HG03159 (cell line): Measurements from ENCODE around the gene ST6GALNAC3.
"Not testable (repeated sequence)": the region's sequence is repeated elsewhere in the genome, so short reads cannot be mapped to it uniquely, and the experiment has no call there.

ENCODE experiments used
- ATAC-seq: cut with Tn5 transposase; IDR thresholded peaks from one replicate; pipeline ENCODE4 v1.9.1; 2021; ENCODE audit warnings: mild to moderate bottlenecking, moderate library complexity; ENCODE audit not compliant: unreplicated experiment

ST6GALNAC3 gene

GRCh38 chr1:76105372-76105771 is 30.8 kb downstream of the ST6GALNAC3 start:
- ATAC-seq, result no peak

DNA sequence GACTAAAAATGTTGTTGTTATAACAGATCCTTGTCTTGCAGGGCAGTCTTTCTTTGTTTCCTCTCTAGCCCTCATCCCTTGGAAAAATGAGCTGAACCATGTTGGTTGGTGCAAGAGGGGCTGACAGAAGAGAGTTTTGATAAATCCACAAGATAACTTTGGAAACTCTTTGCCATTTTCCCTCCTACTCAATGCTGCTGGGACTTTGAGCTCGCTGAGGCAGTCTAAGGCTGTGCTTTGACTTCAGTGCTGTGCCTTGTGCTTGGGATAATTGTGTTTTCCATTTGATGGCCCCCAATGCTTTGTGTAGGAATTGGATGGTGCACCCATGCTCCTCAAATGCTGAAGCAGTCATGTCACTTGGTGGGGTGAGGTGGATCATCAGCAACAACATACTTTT is 31.7 kb downstream of the ST6GALNAC3 start:
- ATAC-seq, result no peak

DNA sequence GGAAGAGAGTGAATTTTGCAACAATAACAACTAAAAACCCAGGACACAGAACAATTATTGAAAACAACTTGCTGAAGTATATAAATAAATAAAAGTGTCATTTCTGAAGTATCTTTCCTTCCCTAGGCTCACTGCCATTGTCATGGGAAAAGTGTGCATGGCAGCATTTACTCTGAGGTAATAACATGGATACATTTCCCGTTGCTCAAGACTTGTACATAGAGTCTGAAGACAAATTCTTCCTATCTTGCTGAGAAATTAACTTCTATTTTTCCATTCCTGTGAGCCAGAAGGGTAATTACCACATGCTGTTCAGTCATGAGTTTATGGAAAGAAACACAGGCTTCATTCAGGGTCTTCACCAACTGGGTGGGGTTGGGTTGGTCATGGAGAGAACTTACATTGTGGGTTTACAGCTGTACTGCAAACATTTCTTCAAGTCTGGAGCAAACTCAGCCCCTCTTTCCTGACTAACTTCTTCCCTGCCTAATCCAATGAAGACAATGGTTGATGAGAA is 32.2 kb downstream of the ST6GALNAC3 start:
- no peak for ATAC-seq

GRCh38 chr1:76109404-76109803 is 34.9 kb downstream of the ST6GALNAC3 start:
- no peak for ATAC-seq

GRCh38 chr1:76109901-76110560 is 35.5 kb downstream of the ST6GALNAC3 start:
- ATAC-seq, result no peak

GRCh38 chr1:76110666-76111065 is 36.1 kb downstream of the ST6GALNAC3 start:
- ATAC-seq, result no peak

DNA sequence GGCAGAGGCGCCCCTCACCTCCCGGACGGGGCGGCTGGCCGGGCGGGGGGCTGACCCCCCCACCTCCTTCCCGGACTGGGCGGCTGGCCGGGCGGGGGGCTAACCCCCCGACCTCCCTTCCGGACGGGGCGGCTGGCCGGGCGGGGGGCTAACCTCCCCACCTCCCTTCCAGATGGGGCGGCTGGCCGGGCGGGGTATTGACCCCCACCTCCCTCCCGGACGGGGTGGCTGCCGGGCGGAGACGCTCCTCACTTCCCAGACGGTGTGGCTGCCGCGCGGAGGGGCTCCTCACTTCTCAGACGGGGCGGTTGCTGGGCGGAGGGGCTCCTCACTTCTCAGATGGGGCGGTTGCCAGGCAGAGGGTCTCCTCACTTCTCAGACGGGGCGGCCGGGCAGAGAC is 37.8 kb downstream of the ST6GALNAC3 start:
- ATAC-seq, result not testable (repeated sequence)

DNA sequence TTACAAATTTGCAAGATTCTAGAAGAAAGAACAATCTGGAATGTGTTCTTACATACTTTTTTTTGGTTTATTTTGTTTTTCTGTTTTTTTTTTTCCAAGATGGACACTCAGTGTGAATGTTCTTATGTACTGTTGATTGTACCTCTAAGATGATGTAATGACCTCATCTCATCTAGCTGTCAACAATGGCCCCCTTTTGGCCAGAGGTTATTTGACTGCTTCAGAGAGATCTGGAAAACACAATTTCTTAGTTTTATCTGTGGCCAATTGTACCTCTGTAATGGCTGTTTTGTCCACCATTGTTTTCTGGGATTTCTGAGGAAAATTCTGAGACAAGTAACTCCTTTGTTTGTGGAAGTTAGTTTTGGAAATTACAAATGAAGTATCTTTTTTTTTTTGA is 38.9 kb downstream of the ST6GALNAC3 start:
- no peak for ATAC-seq

DNA sequence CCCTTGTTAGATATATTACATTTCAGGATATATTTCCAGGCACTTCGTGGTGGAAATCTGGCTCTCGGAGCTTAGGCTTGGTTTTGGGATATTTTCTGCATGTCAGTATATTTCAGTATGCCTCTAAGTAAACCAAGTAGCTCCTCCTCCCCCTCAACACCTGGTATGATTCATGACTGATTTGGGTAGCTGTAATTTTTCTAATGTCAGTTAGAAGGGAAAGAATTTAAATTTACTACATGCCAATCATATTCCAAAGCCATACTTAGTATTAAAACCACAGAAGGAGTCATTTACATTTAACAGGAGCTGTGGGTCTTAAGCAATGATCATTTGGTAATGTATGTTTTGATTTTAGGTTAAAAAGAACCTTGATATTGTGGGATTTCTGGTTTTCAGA is 40.6 kb downstream of the ST6GALNAC3 start:
- no peak for ATAC-seq

GRCh38 chr1:76121850-76122249 is 47.3 kb downstream of the ST6GALNAC3 start:
- ATAC-seq, result no peak

GRCh38 chr1:76122271-76122670 is 47.7 kb downstream of the ST6GALNAC3 start:
- no peak for ATAC-seq

DNA sequence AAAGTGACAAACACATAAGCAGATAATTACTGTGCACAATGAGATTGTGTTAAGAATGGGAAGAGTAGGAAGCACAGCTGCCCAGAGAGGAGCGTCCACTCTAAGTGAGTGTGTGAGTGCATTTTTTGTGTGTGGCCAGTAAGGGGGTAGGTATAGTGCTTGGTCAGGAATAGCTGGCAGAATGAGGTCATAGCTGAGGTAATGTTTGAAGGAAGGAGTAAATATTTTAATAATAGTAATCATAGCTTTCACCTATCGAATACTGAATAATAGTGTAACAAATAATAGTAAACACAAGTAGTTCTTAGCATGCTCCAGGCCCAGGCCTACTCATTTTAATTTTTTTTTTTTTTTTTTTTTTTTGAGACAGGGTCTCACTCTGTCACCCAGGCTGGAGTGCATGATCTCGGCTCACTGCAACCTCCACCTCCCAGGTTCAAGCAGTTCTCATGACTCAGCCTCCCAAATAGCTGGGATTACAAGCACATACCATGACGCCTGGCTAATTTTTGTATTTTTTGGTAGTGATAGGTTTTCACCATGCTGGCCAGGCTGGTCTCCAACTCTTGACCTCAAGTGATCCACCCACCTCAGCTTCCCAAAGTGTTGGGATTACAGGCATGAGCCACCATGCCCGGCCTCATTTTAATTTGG is 49.0 kb downstream of the ST6GALNAC3 start:
- ATAC-seq, result not testable (repeated sequence)

DNA sequence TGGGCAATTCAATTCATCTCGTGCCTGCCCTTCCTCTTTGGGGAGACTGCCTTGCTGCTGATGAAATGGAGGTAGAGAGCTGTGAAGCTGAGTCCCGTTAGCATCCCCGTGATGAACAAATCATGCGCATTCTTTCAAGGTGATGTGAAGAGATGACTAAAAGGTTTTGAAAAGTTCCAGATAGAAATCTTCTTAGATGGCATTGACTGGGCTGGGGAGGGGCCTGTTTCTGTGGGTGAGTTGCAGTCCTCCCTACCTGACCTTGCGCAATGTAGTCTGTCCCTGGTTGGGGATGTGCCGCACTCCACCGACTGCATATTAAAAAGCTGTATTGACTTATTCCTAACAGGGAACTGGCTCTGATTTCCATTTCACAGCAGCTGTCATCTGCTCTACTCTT is 49.6 kb downstream of the ST6GALNAC3 start:
- ATAC-seq, result no peak

DNA sequence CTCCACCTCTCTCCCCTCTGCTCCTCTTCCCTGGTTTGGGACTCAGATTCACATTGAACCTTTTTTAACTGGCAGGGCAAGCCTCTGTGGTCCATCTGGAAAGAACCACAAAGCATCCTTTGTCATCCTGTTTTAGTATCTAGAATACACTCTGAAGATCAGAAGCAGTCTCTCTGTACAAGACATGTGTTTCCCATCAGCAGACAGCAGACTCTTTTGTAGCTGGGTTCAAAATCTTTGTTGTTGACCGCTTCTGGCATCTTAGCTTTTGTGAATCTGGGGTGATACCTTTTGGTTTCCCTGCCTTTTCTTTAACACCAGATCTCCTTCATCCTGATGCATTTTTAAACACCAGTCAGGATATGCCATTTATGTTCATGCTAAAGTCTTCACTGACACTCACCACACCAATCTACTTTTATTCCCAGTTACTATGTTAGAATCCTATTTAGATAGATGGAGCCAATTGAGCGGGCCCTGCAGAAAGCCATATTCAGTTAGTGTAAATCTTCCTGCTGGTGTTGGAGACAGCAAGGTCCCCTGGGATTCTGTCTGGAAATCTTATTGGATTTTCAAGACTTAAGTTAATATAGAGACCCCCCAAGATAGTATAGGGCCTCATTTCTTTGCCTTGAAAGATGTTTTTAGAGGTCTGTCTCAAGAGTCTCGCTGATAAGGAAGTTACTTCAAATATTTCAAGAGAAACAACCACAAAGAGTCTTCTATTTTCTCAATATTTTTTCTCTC is 51.1 kb downstream of the ST6GALNAC3 start:
- no peak for ATAC-seq

- ATAC-seq, result no peak
Measured at GRCh38 chr1:76128096-76128495, 53.5 kb downstream of the ST6GALNAC3 start.

- no peak for ATAC-seq
Measured at GRCh38 chr1:76129731-76130130, 55.2 kb downstream of the ST6GALNAC3 start.

DNA sequence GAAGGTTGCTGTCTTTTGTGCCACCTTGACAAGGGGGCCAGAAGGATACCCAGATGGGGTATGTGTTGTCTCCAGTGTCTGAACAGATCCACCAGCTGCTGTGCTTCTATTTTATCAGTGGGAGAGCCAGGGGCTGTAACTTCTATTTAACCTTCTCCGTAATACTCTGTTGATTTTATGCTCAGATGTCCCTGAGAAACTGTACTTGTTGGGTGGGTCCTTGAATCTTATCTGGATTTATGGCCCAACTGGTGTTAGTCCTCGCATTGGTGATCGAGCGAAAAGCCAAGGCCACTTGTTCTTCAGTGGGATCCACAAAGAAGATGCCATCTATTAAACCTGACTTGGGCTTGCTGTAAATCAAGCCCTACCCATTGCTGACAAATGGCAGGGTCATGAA is 56.4 kb downstream of the ST6GALNAC3 start:
- ATAC-seq, result no peak

GRCh38 chr1:76133977-76134376 is 59.4 kb downstream of the ST6GALNAC3 start:
- ATAC-seq, result no peak

- ATAC-seq, result no peak
Measured at GRCh38 chr1:76135835-76136234, 61.3 kb downstream of the ST6GALNAC3 start.

DNA sequence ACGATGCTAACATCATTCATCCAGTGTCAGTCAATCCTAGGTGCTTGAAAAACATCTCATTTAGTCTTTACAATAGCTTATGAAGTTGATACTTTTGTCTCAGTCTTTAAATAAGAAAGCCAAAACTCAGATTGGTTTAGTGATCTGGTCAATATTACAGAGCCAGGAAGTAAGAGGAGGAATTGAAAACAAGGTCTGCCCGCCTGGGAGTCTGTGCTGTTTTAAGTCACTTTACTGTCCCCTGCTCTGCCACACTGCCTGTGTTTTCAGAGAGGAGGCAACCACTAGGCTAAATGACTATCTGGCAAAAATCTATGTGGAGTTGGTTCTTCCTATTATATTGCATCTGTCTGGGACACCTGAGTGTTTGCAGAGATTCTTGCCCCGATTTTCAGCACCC is 62.3 kb downstream of the ST6GALNAC3 start:
- peak; percentile 48 for ATAC-seq

- ATAC-seq, result no peak
Measured at GRCh38 chr1:76137746-76138145, 63.2 kb downstream of the ST6GALNAC3 start.

- ATAC-seq, result no peak
Measured at GRCh38 chr1:76138217-76138616, 63.7 kb downstream of the ST6GALNAC3 start.
